ENCODE results near the gene TRAPPC10.

GRCh38 chr21:43973634-43973955, 38.5 kb upstream of the TRAPPC10 start:
- no peak for TF ChIP-seq CTCF (IDR thresholded peaks at IDR 0.05; ENCODE audit: insufficient read depth, low read length)
- TF ChIP-seq GABPA (IDR thresholded peaks at IDR 0.05; ENCODE audit: low read depth), result no peak
- TF ChIP-seq POLR2AphosphoS5 (IDR thresholded peaks at IDR 0.05; ENCODE audit: low read depth), result no peak
